CD4-positive, alpha-beta T cell (primary cell): ENCODE data around the gene STX18. TPM values are rescaled to one million over a fixed set of nuclear protein-coding genes. Genes with fewer than 3 reads are reported as not detected.

Source experiments
- ATAC-seq: fragments of 200-7000 bp; cut with Tn5 transposase; one replicate; pipeline ENCODE4 v1.10.0; 2022; ENCODE audit warnings: mild to moderate bottlenecking; ENCODE audit not compliant: poor library complexity
- CTCF ChIA-PET: fragments of 350-600 bp; sonication (Branson Sonifier 250); formaldehyde crosslinking; loops from one replicate; lab custom pipeline; 2021; ENCODE audit warnings: antibody characterized with exemption, inconsistent platforms; lab: Charles Lee
- POLR2A ChIA-PET: fragments of 350-600 bp; sonication (Branson Sonifier 250); formaldehyde crosslinking; loops from one replicate; lab custom pipeline; 2021; ENCODE audit warnings: antibody characterized with exemption, inconsistent platforms; lab: Charles Lee
- DNase-seq, 14 experiments: peaks; one replicate each; pipeline ENCODE4 v3.0.0-alpha.2; 2013 to 2020; ENCODE audit warnings: mixed read lengths in 2 of 14
- H3K27ac ChIP-seq, 2 donors: one replicate each; pipeline versions ENCODE4 v1.5.1 to v1.7.0; 2013; ENCODE audit warnings: low read length in 2 of 2, low read depth in 1 of 2, mild to moderate bottlenecking in 1 of 2
- H3K27me3 ChIP-seq, 2 experiments: 1 replicate in 1 of 2; 2 replicates in 1 of 2; pipeline versions ENCODE4 v1.6.1 to v1.7.0; 2013; ENCODE audit warnings: low read length in 2 of 2, control low read depth in 1 of 2, mild to moderate bottlenecking in 1 of 2, moderate library complexity in 1 of 2; ENCODE audit not compliant: insufficient read depth in 2 of 2, control insufficient read depth in 1 of 2
- H3K36me3 ChIP-seq: one replicate; pipeline ENCODE4 v1.6.1; 2013; ENCODE audit warnings: low read length, control low read depth; ENCODE audit not compliant: insufficient read depth
- H3K4me1 ChIP-seq: one replicate; pipeline ENCODE4 v1.6.1; 2013; ENCODE audit warnings: low read length, control low read depth; ENCODE audit not compliant: insufficient read depth
- H3K4me3 ChIP-seq: one replicate; pipeline ENCODE4 v1.5.1; 2013; ENCODE audit warnings: mild to moderate bottlenecking, low read length, moderate library complexity
- H3K9me3 ChIP-seq, 2 experiments: 1 replicate in 1 of 2; 2 replicates in 1 of 2; pipeline versions ENCODE4 v1.6.1 to v1.7.0; 2013; ENCODE audit warnings: low read length in 2 of 2, mild to moderate bottlenecking in 2 of 2, control low read depth in 1 of 2, moderate library complexity in 1 of 2; ENCODE audit not compliant: control insufficient read depth in 1 of 2, insufficient read depth in 1 of 2
- H3K27ac Mint-ChIP-seq: one replicate; pipeline ENCODE4 v1.8.0; 2020; ENCODE audit warnings: mixed read lengths
- H3K27me3 Mint-ChIP-seq: one replicate; pipeline ENCODE4 v1.8.0; 2021; ENCODE audit warnings: mixed read lengths
- H3K36me3 Mint-ChIP-seq: one replicate; pipeline ENCODE4 v1.8.0; 2021; ENCODE audit warnings: low read depth, mixed read lengths
- H3K4me1 Mint-ChIP-seq: one replicate; pipeline ENCODE4 v1.8.0; 2021; ENCODE audit warnings: low read depth, mixed read lengths
- H3K4me3 Mint-ChIP-seq: one replicate; pipeline ENCODE4 v1.8.0; 2020; ENCODE audit warnings: mild to moderate bottlenecking, mixed read lengths
- H3K9me3 Mint-ChIP-seq: one replicate; pipeline ENCODE4 v1.8.0; 2020; ENCODE audit warnings: mixed read lengths
- intact Hi-C, 2 experiments: fragments of 100-400 bp; cut with DNase I in 1 of 2; cut with micrococcal nuclease in 1 of 2; formaldehyde crosslinking; loops; one replicate each; pipeline versions ENCODE4 v1.15.1 to v1.9.0; 2023 to 2025; cut with DNase I, micrococcal nuclease
- total RNA-seq, 174 experiments: library from RNA in 2 of 174; stranded (reverse) in 2 of 174; gene quantifications; one replicate each; pipeline ENCODE4 v1.2.3 and lab custom pipeline; 2021 to 2026
- TF ChIP-seq, protein P1 (sequence below): fragments of 200-600 bp; IDR thresholded peaks from one replicate; pipeline ENCODE4 v1.8.0; 2022; ENCODE audit warnings: antibody characterized with exemption, mild to moderate bottlenecking

STX18 gene
- total RNA-seq, 2 experiments from 2014 or later: 15.2 to 15.5 TPM

DNA sequence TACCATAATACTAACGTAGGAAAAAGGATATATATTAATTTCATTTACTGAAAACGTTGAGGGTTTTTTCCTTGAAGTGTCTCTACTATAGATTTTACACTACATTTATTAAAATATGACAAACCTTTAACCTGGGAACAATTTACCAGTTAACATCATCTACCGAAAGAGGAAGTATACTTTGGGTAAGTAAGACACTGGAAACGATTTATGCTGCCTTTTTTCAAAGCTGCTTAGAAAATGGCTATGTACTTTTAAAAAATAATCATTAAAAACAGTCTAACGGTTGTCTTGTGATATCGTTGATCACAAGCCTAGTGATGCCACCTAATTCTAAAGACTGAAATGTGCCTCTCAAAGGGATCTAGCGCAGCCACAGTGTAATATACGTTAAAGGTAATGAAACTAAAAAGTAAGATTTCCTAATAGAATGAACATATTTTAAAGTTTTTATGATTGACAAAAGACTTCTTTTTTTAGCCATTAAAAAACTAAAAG is 50.4 kb downstream of the STX18 start:
- intact Hi-C loops: loop anchor here in 1 of 2 experiments (5.0 kb wide), 1 partner anchor 1836 kb away; no protein-coding TSS in a partner anchor
- no peak for ATAC-seq
- Mint-ChIP-seq H3K36me3 (no peaks in the 10 kb centered on the region), H3K9me3 (no peaks in the 10 kb centered on the region), H3K27me3 (no peaks in the 10 kb centered on the region), H3K4me1 (peaks cover 11% of the 10 kb centered on the region), H3K27ac (no peak overlapping the region), H3K4me3 (no peak overlapping the region)
- CTCF ChIA-PET: no interaction called here
- H3K27ac ChIP-seq: no peak overlapping the region
- no peak overlapping the region for H3K4me3 ChIP-seq
- POLR2A ChIA-PET: interaction anchor here (1.0 kb wide), 1 partner anchor 11 kb away, joined by 3 read pairs; no protein-coding TSS in a partner anchor
- H3K9me3 ChIP-seq: no peaks in the 10 kb centered on the region
- TF ChIP-seq, protein P1, sequence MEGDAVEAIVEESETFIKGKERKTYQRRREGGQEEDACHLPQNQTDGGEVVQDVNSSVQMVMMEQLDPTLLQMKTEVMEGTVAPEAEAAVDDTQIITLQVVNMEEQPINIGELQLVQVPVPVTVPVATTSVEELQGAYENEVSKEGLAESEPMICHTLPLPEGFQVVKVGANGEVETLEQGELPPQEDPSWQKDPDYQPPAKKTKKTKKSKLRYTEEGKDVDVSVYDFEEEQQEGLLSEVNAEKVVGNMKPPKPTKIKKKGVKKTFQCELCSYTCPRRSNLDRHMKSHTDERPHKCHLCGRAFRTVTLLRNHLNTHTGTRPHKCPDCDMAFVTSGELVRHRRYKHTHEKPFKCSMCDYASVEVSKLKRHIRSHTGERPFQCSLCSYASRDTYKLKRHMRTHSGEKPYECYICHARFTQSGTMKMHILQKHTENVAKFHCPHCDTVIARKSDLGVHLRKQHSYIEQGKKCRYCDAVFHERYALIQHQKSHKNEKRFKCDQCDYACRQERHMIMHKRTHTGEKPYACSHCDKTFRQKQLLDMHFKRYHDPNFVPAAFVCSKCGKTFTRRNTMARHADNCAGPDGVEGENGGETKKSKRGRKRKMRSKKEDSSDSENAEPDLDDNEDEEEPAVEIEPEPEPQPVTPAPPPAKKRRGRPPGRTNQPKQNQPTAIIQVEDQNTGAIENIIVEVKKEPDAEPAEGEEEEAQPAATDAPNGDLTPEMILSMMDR: no peak
- no peaks in the 10 kb centered on the region for H3K4me1 ChIP-seq
- H3K36me3 ChIP-seq: no peaks in the 10 kb centered on the region
- no peaks in the 10 kb centered on the region for H3K27me3 ChIP-seq
- DNase-seq: no peak

DNA sequence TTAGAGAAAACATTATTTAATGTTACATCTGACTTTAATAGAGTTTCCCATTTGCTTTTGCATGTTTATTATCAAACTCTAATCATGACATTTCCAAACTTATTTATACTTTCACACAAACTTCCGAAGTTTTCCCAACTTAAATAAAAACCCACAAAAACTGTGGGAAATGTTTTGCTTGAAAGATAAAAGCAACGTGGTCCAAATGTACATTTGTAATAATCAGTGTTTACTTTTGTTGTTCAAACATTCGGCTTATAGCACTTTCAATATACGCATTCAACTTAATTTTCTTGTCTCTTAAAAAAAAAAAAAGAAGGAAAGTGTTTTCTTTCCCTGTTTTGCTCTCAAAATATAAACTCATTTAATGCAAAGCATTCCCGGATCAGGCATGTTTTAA is 51.0 kb downstream of the STX18 start:
- Histone ChIP-seq H3K27ac (no peak overlapping the region), H3K27me3 (no peaks in the 10 kb centered on the region), H3K4me1 (no peaks in the 10 kb centered on the region), H3K36me3 (no peaks in the 10 kb centered on the region), H3K9me3 (no peaks in the 10 kb centered on the region), H3K4me3 (no peak overlapping the region)
- H3K4me3 Mint-ChIP-seq: no peak overlapping the region
- H3K36me3 Mint-ChIP-seq: no peaks in the 10 kb centered on the region
- no peaks in the 10 kb centered on the region for H3K27me3 Mint-ChIP-seq
- TF ChIP-seq, protein P1: no peak
- CTCF ChIA-PET: no interaction called here
- POLR2A ChIA-PET: no interaction called here
- H3K9me3 Mint-ChIP-seq: no peaks in the 10 kb centered on the region
- intact Hi-C loops: loop anchor here in 1 of 2 experiments (5.0 kb wide), 1 partner anchor 1836 kb away; no protein-coding TSS in a partner anchor
- H3K27ac Mint-ChIP-seq: no peak overlapping the region
- peaks cover 11% of the 10 kb centered on the region for H3K4me1 Mint-ChIP-seq
- DNase-seq (no peak), ATAC-seq (no peak)

DNA sequence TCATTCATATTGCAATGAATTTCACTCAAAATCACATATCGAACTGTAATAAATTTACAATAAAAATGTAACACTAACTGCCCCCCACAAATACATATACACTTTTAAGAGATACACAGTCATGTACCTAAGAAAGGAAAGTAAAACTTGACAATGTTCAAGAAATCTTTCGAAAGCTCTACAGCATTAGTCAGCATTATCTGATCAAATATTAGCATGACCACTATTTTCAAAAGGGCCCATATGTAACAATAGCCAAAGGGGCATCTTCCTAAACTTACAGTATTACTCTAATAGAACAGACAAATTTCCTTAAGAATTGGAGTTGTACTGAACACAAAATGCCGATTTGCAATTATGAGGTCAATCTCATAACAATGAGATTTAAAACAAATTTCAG is 51.8 kb downstream of the STX18 start:
- TF ChIP-seq, protein P1: no peak
- H3K27me3 ChIP-seq: no peaks in the 10 kb centered on the region
- ChIA-PET POLR2A (no interaction called here), CTCF (no interaction called here)
- no peak overlapping the region for H3K27ac ChIP-seq
- no peaks in the 10 kb centered on the region for H3K9me3 ChIP-seq
- Mint-ChIP-seq H3K9me3 (no peaks in the 10 kb centered on the region), H3K27ac (no peak overlapping the region), H3K36me3 (no peaks in the 10 kb centered on the region), H3K4me3 (no peak overlapping the region), H3K4me1 (peaks cover 11% of the 10 kb centered on the region), H3K27me3 (no peaks in the 10 kb centered on the region)
- H3K4me1 ChIP-seq: no peaks in the 10 kb centered on the region
- H3K4me3 ChIP-seq: no peak overlapping the region
- H3K36me3 ChIP-seq: no peaks in the 10 kb centered on the region
- ATAC-seq: no peak
- intact Hi-C loops: loop anchor here in 1 of 2 experiments (5.0 kb wide), 1 partner anchor 1837 kb away; no protein-coding TSS in a partner anchor
- DNase-seq: no peak
